ENCODE measurements around the gene CA10.

- no peak for TF ChIP-seq CTCF (IDR thresholded peaks at IDR 0.05)
- no peak for TF ChIP-seq POLR2A (IDR thresholded peaks at IDR 0.05)
- TF ChIP-seq POLR2AphosphoS5 (IDR thresholded peaks at IDR 0.05; ENCODE audit: insufficient read depth in 1 of 2, low read depth in 1 of 2), result no peak
These were observed 62.5 kb downstream of the CA10 start for GRCh38 chr17:52096056-52096455.

All from vagina (tissue), 2 donors.